ENCODE results near the gene BHLHA15.
A peak's percentile ranks its signal among the peaks of the same experiment; 100 is the strongest.

The BHLHA15 gene

GRCh38 chr7:98235901-98236300 is 24.7 kb downstream of the BHLHA15 start:
- TF ChIP-seq CTCF (IDR thresholded peaks at IDR 0.05) (no peak), ZFX (IDR thresholded peaks at IDR 0.05; ENCODE audit: borderline replicate concordance) (no peak)
- H3K27ac ChIP-seq, result no peak overlapping the region

DNA sequence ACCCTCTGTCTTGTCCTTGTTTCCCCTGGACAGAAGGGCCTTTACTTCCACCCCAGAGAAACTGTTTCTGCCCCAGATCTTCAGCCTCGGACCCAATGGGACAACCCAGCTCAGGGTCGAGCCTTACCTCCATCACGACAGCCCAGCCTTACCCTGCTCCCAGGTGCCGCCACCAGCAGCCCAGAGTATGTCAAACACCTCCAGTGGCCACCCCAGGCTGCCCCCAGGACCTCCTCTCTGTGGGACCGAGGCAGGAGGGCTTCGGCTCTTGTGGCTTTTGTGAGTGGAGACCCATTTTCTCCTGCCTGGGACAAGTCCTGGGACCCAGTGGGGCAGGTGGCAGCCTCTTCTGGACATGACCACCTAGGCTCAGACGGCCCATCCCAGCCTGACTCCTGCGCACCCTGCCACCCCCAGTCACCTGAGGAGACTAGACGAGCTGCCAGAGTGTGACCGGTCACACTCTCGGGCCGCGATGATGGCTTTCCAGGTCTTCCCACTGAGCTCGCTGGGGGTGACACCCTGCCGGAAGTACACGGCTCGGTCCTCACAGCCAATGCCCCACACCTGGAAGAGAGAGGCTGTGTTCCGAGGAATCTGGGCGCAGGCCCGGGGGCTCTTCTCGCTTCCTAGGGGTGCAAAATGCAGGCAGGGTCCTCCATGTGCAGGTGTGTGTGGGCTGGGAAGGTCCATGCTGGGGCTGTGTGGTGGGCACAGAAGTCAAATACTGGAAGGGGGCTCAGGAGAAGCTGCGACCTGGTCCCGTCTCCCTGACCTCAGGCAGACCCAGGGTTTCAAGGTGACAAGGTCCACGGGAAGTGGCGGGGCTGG is 25.3 kb downstream of the BHLHA15 start:
- H3K27ac ChIP-seq, result no peak overlapping the region
- TF ChIP-seq CTCF (IDR thresholded peaks at IDR 0.05), result no peak
- TF ChIP-seq ZFX (IDR thresholded peaks at IDR 0.05; ENCODE audit: borderline replicate concordance), result no peak

- no peak for TF ChIP-seq ZFX (IDR thresholded peaks at IDR 0.05; ENCODE audit: borderline replicate concordance)
- no peak for TF ChIP-seq CTCF (IDR thresholded peaks at IDR 0.05)
- H3K27ac ChIP-seq, result no peak overlapping the region
Observed at GRCh38 chr7:98238076-98238475, 26.8 kb downstream of the BHLHA15 start.

DNA sequence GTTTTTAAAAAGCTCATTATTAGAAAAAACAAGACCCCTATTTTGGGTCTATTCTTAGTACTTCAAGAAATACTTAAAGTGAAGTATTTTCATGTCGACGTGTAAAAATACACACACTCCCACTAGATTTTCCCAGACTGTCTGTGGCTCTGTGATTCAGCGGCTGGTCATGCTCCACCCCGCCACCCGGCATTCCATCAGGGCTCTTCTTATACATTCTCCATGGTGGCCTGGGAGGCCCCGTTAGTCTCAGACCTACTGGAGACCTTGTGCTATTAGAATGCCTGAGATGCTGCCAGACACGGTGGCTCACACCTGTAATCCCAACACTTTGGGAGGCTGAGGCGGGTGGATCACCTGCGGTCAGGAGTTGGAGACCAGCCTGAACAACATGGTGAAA is 27.7 kb downstream of the BHLHA15 start:
- no peak overlapping the region for H3K27ac ChIP-seq
- TF ChIP-seq ZFX (IDR thresholded peaks at IDR 0.05; ENCODE audit: borderline replicate concordance) (no peak), CTCF (IDR thresholded peaks at IDR 0.05) (no peak)

DNA sequence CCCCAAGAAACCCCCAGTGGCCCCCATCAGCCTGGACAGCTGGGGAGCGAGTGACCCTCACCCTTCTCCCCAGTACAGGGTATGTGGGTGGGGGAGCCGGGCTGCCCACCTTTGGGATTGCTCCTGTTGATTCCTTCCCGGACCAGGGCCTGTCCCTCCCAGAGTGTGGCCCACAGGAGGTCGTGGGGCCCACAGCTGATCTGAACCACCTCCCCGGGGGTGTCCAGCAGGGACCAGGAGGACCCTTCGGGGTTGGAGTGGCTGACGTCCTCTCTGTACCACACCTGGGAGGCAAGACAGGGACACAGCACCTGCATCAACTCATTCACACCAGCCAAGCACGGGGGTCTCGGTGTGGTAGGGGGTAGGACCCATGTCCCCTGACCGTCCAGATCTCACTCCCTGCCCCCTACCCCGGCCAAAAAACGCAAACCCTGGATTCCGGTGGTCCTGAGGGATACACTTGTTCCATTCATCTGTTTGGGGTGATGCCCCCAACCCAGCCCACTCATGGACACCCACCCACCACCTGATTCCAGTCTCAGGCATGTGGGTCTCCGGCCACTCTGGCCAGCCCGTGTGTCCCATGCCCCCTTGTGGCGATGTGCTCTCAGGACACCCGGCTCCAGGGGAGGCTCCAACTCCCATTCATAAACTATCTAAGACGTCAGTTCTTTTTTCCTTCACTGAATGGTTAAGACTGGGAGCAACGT is 29.9 kb downstream of the BHLHA15 start:
- TF ChIP-seq CTCF (IDR thresholded peaks at IDR 0.05), result peak; percentile 93
- no peak for TF ChIP-seq ZFX (IDR thresholded peaks at IDR 0.05; ENCODE audit: borderline replicate concordance)
- no peak overlapping the region for H3K27ac ChIP-seq

- TF ChIP-seq ZFX (IDR thresholded peaks at IDR 0.05; ENCODE audit: borderline replicate concordance) (no peak), CTCF (IDR thresholded peaks at IDR 0.05) (peak; percentile 55)
- no peak overlapping the region for H3K27ac ChIP-seq
Observed at GRCh38 chr7:98241674-98242241, 30.5 kb downstream of the BHLHA15 start.

DNA sequence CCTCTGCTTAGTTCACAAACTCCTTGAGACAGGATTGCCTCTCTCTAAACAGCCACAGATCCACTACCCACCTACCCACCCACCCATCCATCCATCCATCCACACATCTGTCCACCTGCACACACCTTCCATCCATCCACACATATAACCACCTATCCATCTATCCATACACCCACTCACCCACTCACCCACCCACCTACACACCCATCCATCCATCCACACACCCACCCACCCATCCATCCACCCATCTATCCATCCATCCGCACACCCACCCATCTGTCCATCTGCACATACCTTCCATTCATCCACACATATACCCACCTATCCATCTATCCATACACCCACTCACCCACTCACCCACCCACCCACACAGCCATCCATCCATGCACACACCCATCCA is 31.1 kb downstream of the BHLHA15 start:
- no peak overlapping the region for H3K27ac ChIP-seq
- TF ChIP-seq ZFX (IDR thresholded peaks at IDR 0.05; ENCODE audit: borderline replicate concordance) (no peak), CTCF (IDR thresholded peaks at IDR 0.05) (no peak)

Measured in 22Rv1 (cell line).